CD4-positive, alpha-beta T cell treated with Interleukin-15 for 1 hour (primary cell): ENCODE data around the gene VAMP7.
"Not testable (repeated sequence)": the region's sequence is repeated elsewhere in the genome, so short reads cannot be mapped to it uniquely, and the experiment has no call there.

Experiments used
- DNase-seq: peaks from one replicate; pipeline ENCODE4 v3.0.0-alpha.2; 2020

Gene VAMP7, protein sequence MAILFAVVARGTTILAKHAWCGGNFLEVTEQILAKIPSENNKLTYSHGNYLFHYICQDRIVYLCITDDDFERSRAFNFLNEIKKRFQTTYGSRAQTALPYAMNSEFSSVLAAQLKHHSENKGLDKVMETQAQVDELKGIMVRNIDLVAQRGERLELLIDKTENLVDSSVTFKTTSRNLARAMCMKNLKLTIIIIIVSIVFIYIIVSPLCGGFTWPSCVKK

DNA sequence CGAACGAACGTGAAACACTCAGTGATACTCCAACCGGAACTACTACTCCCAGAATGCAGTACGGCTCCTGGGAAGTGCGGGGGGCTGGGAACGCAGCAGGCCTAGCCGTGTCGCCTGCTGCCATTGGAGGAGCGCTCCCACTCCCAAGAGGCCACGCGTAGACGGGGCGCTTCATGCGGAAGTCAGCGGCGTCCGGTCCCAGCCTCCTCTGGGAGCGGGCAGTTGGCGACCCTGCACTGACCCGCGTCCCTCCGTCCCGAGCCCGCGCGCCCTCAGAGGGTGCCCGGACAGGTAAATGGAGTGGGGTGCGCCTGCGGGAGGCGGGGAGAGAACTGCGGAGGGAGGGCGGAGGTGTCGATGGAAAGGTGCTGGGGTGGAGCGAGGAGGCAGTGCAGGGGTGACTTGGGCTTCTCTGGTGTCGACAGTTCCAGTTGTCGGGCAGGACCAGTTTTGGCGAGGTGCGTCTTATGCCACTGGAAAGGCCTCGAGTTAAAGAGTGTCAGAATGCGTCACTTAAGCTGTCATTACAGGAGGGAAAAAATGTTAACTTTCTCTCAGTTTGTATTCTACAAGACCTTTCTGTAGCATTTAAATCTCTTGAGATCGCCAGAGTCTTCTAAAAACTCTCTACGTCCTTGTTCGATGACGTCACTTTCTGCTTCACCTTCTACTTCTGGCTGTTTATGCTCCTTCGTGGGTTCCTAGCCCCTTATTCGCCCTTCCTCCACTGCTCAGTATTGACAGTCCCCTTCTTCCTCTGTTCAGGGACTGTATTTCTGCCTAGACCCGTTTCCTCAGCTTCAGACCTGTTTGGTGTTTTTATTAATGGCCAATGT, at the start of gene VAMP7:
TSS of gene VAMP7 (plus strand) at position 188 of the 836 bp plus-strand sequence. CDS start 8,122 bp downstream, outside the sequence.
- peak; percentile 81 for DNase-seq

DNA sequence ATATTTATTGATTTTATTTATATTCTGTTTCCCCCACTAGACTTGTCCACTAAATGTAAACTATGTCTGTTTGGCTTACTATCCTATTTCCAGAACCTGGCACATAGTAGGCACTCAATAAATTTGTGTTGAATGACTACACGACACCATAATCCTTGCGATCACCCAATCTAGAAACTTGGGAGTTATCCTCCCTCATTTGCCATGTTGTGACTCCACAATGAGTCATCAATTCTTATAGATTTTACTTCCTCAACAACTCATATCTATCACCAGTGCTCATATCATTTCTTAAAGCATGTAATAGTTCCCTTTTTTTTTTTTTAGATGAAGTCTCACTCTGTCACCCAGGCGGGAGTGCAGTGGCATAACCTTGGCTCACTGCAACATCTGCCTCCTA, 39.9 kb upstream of the VAMP7 start:
- no peak for DNase-seq

DNA sequence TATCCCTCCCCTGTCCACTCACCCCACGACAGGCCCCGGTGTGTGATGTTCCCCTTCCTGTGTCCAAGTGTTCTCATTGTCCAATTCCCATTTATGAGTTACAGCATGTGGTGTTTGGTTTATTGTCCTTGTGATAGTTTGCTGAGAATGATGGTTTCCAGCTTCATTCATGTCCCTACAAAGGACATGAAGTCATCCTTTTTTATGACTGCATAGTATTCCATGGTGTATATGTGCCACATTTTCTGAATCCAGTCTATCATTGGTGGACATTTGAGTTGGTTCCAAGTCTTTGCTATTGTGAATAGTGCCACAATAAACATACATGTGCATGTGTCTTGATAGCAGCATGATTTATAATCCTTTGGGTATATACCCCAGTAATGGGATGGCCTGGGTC, 29.4 kb upstream of the VAMP7 start:
- DNase-seq = not testable (repeated sequence)

DNA sequence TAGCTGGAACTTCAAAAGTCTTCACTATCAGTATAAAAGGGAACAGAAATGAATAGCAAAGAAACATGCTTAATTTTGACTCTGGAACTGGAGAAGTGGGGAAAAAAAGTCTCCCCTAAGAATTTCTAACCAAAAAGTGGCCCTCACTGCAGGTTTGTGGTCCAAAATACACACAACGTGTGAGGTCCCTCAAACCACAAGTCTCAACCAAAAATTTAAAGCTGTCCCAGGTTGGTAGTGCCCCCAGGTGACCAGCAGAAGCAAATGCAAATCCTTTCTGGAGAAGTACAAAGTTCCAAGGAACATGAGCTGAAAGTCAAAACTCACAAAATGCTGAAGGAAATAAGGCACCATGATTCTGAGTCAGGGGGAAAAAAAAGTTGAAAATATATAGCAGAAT, 23.6 kb upstream of the VAMP7 start:
- DNase-seq = no peak

DNA sequence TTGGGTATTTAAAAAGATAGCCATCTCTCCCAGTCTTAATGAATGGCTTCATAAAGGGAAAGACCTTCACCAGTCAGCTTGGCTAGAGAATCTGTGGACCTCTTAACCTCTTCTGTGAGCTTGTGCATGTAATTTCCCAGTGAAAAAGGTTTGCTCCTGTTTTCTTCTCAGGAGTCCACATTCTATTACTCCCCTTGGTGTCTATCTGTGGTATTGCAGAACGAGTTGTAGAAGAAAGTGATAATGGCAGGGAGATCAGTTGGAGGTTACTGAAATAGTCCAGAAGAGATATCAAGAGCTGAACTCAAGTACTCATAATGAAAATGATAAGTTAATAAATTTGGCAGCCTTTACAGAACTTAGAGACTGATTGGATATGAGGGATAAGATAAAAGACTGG, 16.5 kb upstream of the VAMP7 start:
- no peak for DNase-seq

DNA sequence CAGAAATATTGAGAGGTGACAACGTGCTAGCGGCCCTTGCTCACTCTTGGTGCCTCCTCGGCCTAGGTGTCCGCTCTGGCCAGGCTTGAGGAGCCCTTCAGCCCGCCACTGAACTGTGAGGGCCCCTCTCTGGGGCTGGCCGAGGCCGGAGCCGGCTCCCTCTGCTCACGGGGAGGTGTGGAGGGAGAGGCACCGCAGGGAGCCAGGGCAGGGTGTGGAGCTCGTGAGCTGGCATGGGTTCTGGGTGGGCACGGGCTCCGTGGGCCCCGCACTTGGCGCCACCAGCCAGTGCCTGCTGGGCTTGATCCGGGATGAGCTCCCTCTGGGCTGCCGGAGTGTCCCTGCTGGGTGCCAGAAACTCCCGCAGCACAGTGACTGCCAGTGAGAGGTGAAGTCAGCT, 16.0 kb upstream of the VAMP7 start:
- no peak for DNase-seq

DNA sequence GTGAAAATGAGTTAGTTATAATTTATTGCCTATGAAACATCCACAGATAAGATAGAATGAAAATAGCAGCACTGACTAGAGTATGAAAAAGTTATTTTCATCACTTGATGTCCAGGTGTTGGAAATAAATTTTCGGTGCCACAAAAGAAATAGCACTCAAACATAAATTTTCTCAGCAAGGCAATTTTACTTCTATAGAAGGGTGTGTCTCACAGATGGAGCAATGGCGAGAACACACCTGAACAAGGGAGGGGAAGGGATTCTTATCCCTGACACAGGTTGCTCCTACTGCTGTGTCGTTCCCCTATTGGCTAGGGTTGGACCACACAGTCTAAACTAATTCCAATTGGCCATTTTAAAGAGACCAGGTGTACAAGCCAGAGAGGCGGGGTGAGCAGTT, 13.3 kb upstream of the VAMP7 start:
- DNase-seq = no peak

DNA sequence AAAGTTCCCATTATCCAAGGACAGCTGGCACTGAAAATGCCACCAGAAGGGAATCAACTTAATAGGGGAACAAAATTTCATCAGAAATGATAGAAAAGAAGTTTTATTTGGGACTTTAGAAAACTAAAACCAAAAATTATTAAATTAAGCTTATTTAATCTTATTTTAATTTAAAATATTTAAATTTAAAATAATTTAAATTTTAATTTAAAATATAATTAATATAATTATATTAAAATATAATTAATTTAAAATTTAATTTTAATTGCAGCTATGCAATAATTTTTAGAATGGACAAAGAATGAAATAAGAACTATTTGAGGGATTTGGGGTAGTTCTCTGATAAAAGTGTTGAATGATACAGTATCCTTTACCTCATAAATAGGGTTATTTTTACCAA, 10.2 kb upstream of the VAMP7 start:
- DNase-seq = no peak

DNA sequence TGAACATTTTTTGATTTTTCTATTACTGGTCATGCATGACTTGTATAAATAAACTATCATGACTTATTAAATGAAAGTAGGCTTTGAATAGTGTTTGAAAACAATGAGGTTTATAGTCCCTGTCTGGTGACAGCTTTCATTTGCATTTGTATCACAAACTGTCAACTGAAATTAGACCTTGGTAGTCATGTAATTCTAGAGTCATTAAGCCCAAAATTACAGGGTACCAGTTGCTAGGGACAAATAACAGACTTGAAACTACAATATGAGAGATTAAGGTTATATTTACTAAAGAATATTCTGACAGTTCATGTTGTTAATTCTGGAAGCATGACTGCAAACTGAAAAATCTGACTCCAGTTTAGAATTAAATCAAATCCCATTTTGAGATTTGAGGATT, 9.2 kb upstream of the VAMP7 start:
- DNase-seq = no peak

DNA sequence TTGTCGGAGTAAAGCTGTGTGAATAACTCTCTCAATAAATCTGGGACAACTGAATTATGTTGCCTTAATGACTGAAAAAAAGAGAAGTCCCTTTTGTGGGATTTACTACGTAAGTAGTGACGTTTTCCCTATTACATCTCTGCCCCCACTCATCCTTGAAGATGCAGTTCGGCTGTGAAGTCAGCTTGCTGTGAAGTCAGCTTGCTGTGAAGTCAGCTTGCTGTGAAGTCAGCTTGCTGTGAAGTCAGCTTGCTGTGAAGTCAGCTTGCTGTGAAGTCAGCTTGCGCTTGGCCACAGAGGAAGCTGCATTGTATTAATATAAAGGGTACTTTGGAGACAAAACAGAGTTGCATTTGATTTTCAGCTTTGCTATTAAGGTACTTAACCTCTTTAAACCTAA, 8.0 kb upstream of the VAMP7 start:
- DNase-seq = no peak

DNA sequence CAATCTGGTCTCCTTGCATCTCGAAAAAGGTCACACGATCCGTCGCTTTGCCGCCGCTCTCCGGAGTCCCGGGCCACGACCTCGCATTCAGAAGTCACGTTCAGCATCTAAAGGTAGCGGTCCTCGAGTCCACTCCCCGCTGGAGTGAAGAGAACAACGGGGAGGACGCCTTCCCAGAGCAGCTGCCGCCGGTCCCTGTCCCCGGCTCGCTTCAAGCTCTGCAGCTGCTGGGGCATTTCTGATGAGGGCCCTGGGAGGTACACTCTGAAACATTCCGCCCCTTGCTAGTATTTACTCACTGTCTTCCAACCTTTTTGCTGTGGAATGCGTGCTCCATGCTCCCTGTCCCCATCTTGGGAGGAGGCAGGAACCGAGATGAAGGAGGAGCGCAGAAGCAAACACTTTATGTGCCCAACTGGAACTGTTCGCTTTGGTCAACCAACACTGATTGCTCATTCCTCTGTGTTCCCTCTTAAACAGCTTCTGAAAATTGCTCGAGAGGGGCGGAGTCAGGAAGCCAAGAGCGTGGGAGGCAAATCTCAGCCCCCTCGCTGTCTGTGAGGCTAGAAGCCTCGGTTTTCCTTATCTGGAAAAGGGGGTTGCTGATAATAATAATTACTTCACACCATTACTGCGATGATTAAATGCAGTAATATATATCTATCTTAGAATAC, 6.4 kb upstream of the VAMP7 start:
- no peak for DNase-seq

DNA sequence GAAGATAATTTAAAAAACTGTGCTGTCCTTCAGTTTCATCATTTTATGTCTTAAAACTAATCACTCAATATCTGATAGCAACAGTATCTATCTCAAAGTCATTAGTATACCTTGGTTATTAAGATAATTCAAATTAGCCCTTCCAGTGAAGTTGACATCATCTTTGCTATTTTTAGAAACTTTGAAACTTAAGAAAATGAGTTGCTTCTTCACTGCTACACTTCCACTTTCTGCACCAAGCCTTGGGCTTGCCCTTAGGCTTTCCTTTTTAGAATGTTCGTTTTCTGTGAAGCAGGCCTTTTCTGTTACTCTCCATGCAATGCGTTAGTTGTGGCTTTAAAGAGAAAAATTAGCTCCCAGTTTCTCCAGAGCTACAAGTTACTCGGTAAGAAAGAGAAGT, 4.4 kb upstream of the VAMP7 start:
- DNase-seq = no peak

DNA sequence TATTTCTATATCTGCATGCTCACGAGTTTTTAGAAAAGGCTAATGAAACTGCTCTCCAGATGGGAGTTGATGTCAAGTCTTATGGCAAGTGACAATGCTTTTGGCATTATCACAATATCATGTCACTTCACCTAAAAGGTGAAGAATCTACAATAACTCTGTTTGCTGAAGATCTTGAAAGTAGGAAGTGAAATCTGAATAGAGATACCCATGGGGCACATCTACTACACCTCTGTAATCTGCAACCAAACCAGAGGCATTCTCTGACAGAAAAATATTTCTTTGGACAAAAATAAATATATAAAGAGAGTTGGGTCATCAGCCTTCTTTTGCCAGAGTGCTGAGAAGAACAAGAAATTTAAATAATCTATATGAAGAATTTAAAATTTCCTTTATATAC, 3.9 kb upstream of the VAMP7 start:
- DNase-seq = no peak

DNA sequence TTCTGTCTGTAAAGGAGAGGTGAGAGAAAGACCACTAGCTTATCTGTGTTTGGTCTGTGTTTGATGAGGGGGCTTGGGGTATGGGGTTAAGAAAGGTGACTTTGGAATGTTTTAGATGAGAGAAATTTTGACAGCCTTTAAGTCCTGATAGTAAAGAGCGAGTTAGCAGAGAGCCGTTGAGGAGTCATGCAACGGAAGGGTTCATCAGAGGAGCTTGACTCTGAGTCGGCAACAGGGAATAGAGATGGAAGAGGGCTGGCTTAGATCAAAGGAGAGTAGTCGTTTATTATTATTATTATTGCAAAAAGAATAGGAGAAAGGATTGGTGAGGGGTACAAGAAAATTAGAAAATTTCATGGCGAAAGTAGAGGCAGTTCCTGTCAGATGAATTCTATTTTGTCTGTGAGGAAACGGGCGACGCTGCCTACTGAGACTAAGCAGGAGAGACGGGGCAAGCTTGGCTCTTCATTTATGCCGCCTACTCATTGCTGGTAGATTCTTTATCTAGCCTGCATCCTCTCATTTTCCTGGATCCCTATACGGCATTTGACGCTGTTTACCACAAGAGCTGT, 473 bp upstream of the VAMP7 start:
- DNase-seq = no peak

DNA sequence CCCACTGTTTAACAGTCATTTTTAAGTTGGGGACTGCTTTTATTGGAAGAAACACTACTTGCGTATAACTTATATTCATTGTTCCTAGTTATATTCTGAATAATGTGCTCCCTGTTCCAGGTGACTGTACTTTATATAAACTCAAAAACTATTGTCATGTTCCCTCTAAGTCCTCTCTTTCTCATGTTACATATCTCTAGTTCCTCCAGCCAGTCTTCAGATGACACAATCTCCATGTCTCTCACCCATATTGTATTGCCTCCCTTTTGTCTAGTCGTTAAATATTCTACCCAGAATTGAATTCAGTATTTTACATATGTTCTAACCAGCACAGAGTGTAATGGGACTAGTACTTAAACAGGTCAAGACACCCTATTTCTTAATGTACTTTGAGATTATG, 5.3 kb downstream of the VAMP7 start:
- DNase-seq = no peak

DNA sequence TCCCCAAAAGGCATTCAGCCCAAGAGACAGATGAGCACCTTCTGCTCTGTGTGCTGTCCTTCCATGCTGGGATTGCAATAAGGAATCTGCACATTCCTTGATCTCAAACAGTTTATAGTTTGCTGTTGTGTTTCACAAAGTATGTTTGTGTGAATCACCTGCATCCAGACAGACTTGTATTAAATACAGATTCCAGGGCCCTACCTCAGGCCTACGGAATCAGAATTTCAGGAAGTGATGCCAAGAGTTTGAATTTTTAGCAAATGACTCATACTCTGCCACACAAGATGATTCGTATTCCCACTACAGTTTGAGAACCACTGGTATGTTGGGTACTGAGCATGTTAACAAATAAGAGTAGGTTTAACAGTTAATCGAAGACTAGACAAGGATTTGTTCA, 7.0 kb downstream of the VAMP7 start:
- no peak for DNase-seq

DNA sequence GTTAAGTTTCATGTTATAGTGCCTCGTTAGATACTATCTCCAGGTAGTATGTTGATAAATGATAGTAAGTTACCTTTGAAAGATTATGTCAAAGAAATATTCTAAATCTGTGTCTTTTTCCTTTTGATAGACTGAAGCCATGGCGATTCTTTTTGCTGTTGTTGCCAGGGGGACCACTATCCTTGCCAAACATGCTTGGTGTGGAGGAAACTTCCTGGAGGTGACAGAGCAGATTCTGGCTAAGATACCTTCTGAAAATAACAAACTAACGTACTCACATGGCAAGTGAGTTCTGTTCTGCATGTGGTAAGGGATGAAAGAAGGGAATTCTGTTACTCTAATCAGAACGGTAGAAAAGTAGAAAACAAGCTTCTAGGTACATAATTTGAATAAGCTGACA, 8.2 kb downstream of the VAMP7 start:
- DNase-seq = no peak

DNA sequence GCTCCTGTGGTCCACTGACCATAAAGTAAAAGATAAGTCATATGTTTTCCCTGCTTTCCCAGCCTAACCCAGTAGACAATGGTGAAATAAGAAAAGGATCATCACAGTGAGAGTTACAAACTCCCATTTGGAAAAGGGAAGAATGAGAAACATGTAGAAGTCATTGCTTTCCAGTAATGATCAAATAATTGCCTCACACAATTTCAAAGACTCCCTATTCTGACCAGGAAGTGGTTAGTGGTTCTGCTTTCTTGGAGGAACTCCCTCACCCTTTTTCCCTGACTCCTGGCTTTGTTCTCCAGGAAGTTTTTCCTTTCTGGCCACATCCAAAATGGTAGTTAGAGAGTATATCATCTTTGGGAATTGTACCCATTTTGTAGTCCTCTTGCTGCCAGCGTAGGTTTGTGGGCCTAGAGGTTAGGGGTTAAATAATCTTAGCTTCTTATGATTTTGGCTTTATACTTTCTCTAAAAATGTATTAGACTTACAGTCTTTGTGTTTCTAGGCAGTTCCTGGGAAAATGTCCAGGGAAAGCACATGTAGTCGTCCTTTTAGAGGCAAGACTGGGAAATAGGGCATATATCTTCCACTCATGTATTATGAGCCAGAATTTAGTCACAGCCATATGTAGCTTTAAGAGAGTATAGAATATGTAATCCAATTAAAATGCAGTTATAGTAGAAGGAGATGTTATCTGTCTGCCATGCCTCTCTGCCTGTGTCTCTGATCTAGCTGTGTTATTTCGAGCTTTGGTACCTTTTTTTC, 10.5 kb downstream of the VAMP7 start:
- no peak for DNase-seq

DNA sequence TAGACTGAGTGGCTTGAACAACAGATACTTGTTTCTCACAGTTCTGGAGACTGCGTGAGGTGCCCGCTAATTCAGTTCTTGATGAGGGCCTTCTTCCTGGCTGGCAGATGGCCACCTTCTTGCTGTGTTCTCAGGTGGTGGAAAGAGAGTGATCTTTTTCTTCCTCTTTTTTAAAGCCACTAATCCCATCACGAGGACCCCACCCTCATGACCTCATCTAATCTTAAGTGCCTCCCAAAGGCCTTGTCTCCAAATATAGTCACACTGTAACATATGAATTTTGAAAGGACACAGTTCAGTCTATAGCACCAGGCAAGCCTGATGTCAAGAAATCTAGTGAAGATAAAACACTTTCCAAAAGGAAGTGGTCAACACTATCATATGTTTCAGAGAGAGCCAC, 12.4 kb downstream of the VAMP7 start:
- DNase-seq = no peak

DNA sequence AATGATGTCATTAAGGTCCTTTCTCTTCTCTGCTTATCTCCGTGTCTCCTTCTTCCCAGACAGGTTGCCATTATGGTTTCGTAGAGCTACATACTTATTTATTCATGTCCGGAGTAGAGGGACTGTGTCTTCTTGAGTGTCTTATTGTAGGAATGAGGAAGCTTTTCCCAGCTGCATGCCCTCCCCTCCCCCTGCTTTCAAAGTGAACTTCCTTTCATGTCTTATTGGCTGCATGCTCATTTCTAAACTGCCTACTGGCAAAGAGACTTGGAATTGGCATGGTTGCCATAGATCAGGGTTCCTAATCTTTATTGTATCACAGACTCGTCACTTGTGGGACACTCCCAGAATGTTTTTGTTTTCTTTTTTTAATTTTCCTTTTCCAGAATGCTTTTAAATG, 15.4 kb downstream of the VAMP7 start:
- DNase-seq = no peak

DNA sequence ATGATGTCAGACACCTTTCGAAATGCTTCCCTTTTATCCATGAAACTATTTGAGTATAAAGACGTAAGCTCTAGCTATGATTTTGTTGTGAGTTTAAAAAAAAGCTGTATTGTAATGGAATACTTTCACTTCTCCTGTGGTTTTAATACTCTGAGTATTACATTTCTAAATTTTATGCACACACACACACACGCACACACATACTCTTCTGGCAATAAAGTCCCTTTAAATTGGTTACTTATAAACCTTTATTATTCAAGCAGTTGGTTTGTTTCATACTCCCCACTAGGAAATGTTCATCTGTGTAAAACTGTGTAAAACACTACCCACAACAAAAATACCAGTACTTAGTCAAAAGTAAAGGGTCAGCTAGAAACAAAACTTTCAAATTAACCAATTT, 18.2 kb downstream of the VAMP7 start:
- no peak for DNase-seq

DNA sequence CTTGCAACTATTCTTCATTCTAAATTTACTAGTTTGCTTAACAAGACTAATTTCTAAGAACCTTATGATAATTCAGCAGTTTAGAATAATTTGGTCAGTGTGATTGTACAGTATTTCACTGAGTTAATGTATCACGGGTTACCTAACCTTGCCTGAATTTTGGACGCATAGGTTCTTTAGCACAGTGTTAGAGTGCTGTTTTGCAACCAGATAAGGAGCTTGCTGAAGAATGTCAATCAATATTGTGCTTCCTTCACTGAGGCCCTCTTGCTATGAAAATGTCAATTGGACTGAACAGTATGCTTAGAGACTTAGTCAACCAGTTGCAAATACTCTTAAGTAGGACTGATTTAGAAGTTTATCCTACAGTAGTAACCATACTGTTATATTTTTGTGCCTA, 19.6 kb downstream of the VAMP7 start:
- DNase-seq = no peak

DNA sequence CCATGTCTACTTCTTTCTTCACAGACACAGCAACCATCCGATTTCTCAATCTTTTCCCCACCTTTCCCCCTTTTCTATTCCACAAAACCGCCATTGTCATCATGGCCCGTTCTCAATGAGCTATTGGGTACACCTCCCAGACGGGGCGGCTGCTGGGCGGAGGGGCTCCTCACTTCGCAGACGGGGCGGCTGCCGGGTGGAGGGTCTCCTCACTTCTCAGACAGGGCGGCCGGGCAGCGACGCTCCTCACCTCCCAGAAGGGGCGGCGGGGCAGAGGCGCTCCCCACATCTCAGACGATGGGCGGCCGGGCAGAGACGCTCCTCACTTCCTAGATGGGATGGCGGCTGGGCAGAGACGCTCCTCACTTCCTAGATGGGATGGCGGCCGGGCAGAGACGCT, 26.5 kb downstream of the VAMP7 start:
- DNase-seq = not testable (repeated sequence)
